ENCODE measurements around the gene NCR3LG1. TPM values are rescaled to one million over a fixed set of nuclear protein-coding genes. Genes with fewer than 3 reads are reported as not detected.

The NCR3LG1 gene
- total and polyA plus RNA-seq, 2 of the 8 experiments (the other 6 are each of a cell fraction or from before 2014, with no cell fraction given): 0.68 to 1.9 TPM

DNA sequence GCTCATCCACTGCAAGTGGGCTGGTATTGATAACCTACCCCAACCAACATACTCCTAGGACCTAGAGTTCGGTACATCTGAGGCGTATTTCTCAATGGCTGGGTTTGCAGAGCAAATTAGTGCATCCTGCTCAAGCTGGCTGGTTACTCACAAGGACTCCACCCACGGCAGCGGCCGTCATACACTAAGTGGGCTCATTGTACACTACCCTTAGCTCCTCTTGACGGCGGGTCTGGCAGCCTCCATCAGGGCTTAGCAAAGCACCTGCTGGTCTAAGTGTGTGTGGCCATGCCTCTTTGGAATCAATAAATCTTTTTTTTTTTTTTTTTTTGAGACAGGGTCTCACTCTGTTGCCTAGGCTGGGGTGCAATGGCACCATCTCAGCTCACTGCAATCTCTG, 57.0 kb downstream of the NCR3LG1 start:
- no peak overlapping the region for H3K4me2 ChIP-seq (ENCODE audit: insufficient read depth in 1 of 2, low read depth in 2 of 2, low read length in 2 of 2)
- H4K8ac ChIP-seq (ENCODE audit: extremely low read depth, insufficient read depth, low read length): no peak overlapping the region
- H3K23ac ChIP-seq (ENCODE audit: insufficient read length): no peak overlapping the region
- H3K36me3 ChIP-seq (ENCODE audit: control insufficient read depth in 2 of 4, insufficient read depth in 4 of 4, low read length in 3 of 4): no peaks in the 10 kb centered on the region
- DNase-seq (ENCODE audit: low read depth in 1 of 2, low spot score in 2 of 2) (no peak), FAIRE-seq (no peak)
- H3K4me1 ChIP-seq (replicated peaks in 1 of 4; ENCODE audit: control insufficient read depth in 3 of 4, insufficient read depth in 4 of 4, low read length in 3 of 4): peaks cover 0 to 4% (median 3%) of the 10 kb centered on the region in 4 experiments; a peak in 3 of 7 replicates
- no peaks in the 10 kb centered on the region; a peak in 1 of 7 replicates for H3K27me3 ChIP-seq (replicated peaks in 1 of 4; ENCODE audit: control insufficient read depth in 3 of 4, extremely low read depth in 1 of 4, insufficient read depth in 3 of 4, low read length in 3 of 4)
- no peak overlapping the region for H3K27ac ChIP-seq (ENCODE audit: low read depth, low read length)
- H3K14ac ChIP-seq (ENCODE audit: insufficient read length): no peak overlapping the region
- no peak overlapping the region for H3K9ac ChIP-seq (replicated peaks in 1 of 4; ENCODE audit: extremely low read depth in 1 of 4, low read depth in 3 of 4, low read length in 3 of 4)
- H3K18ac ChIP-seq (ENCODE audit: extremely low read depth, low read length): no peak overlapping the region
- no peak overlapping the region for H2BK120ac ChIP-seq (replicated peaks; ENCODE audit: low read depth, low read length)
- H4K5ac ChIP-seq (ENCODE audit: insufficient read length, low read depth, low read length): no peak overlapping the region
- H2BK12ac ChIP-seq (ENCODE audit: low read depth, low read length): no peak overlapping the region
- no peak overlapping the region for H3K4ac ChIP-seq (replicated peaks; ENCODE audit: insufficient read length, low read depth, low read length)
- ChIA-PET CTCF (ENCODE audit: partially characterized antibody) (interaction anchor here (0.6 to 38.8 kb wide), 10 partner anchors 8 to 835 kb away, joined by 3 to 1414 read pairs (median 5); partner anchors contain the start of gene KCNJ11), POLR2A (ENCODE audit: partially characterized antibody) (interaction anchor here (0.7 to 1.0 kb wide), 2 partner anchors 11 to 28 kb away, joined by 3 read pairs; no protein-coding TSS in a partner anchor)
- H3K56ac ChIP-seq (replicated peaks; ENCODE audit: insufficient read length, low read depth, low read length): no peak overlapping the region
- H3K4me3 ChIP-seq (ENCODE audit: extremely low read depth in 1 of 4, insufficient read depth in 2 of 4, low read depth in 3 of 4, low read length in 4 of 4): no peak overlapping the region
- no peak overlapping the region for H2AFZ ChIP-seq (ENCODE audit: low read length)
- H2BK20ac ChIP-seq (ENCODE audit: low read length): no peak overlapping the region
- no peaks in the 10 kb centered on the region for H3K9me3 ChIP-seq (ENCODE audit: insufficient read depth in 2 of 2, low read depth in 1 of 2, low read length in 1 of 2)
- no peak overlapping the region for H2BK5ac ChIP-seq (ENCODE audit: low read depth, low read length)
- WGBS, 2 experiments (ENCODE audit: extremely low coverage in 1 of 2, insufficient coverage in 1 of 2, insufficient read length in 1 of 2, insufficient replicate concordance in 2 of 2, low coverage in 1 of 2, low lambda C conversion rate in 2 of 2, missing lambda C conversion rate in 1 of 2): 90% methylated on average over 7 of the region's 7 CpGs; no CpG with 5 or more reads in 1 of the 2 experiments
- H2BK15ac ChIP-seq (ENCODE audit: low read length): no peak overlapping the region
- no peaks in the 10 kb centered on the region for H4K20me1 ChIP-seq (replicated peaks in 1 of 2; ENCODE audit: control insufficient read depth in 1 of 2, insufficient read depth in 2 of 2, low read length in 2 of 2)
- no peaks in the 10 kb centered on the region for H3K79me2 ChIP-seq (ENCODE audit: control insufficient read depth in 1 of 2, insufficient read depth in 2 of 2, low read length in 2 of 2)
- H2AK5ac ChIP-seq (ENCODE audit: low read depth, low read length): no peak overlapping the region
- no peaks in the 10 kb centered on the region for H3K23me2 ChIP-seq (ENCODE audit: low read depth, low read length)
- H3K79me1 ChIP-seq (ENCODE audit: low read depth, low read length): no peaks in the 10 kb centered on the region
- H4K91ac ChIP-seq (replicated peaks; ENCODE audit: insufficient read length, low read length): no peak overlapping the region
- TF ChIP-seq SAP30 (IDR thresholded peaks at IDR 0.05; ENCODE audit: insufficient read depth, insufficient replicate concordance, low read length) (no peak), EGR1 (IDR thresholded peaks at IDR 0.05; ENCODE audit: borderline replicate concordance, low read depth, low read length) (no peak), CTBP2 (IDR thresholded peaks at IDR 0.05; ENCODE audit: borderline replicate concordance, insufficient read depth, insufficient read length, low read length) (no peak), SRF (IDR thresholded peaks at IDR 0.05; ENCODE audit: low read depth, low read length) (no peak), CHD1 (IDR thresholded peaks at IDR 0.05; ENCODE audit: low read depth, low read length) (no peak), YY1 (IDR thresholded peaks at IDR 0.05; ENCODE audit: low read depth, low read length) (no peak), POLR2A (IDR thresholded peaks at IDR 0.05; ENCODE audit: control extremely low read depth in 1 of 2, low read depth in 2 of 2, low read length in 2 of 2) (no peak), NRF1 (IDR thresholded peaks at IDR 0.05; ENCODE audit: low read depth, low read length) (no peak), SP1 (IDR thresholded peaks at IDR 0.05; ENCODE audit: low read depth, low read length) (no peak), EZH2 (IDR thresholded peaks at IDR 0.05; ENCODE audit: low read depth, low read length, severe bottlenecking) (no peak), RBBP5 (IDR thresholded peaks at IDR 0.05; ENCODE audit: borderline replicate concordance, low read depth, low read length) (no peak), RFX5 (IDR thresholded peaks at IDR 0.05; ENCODE audit: borderline replicate concordance, low read depth, low read length) (no peak), TAF1 (IDR thresholded peaks at IDR 0.05; ENCODE audit: low read depth, low read length) (no peak), SIX5 (IDR thresholded peaks at IDR 0.05; ENCODE audit: low read depth, low read length) (no peak), BCL11A (IDR thresholded peaks at IDR 0.05; ENCODE audit: low read depth in 2 of 2, low read length in 2 of 2) (no peak)

Data from H1 (cell line).